HG02870 (cell line): ENCODE results near the gene PRPF8.

ENCODE experiments used
- ATAC-seq: cut with Tn5 transposase; IDR thresholded peaks from one replicate; pipeline ENCODE4 v1.9.1; 2021; ENCODE audit warnings: mild to moderate bottlenecking, moderate library complexity; ENCODE audit not compliant: unreplicated experiment

PRPF8 gene

GRCh38 chr17:1627982-1628855 is 56.4 kb downstream of the PRPF8 start, which contains the start of gene SLC43A2:
SLC43A2 (minus strand) TSS chr17:1628834; CDS start chr17:1627874, 960 bp downstream.
- ATAC-seq, result peak; percentile 59

- ATAC-seq, result no peak
Measured at GRCh38 chr17:1627182-1627981, 57.3 kb downstream of the PRPF8 start.

- ATAC-seq, result no peak
Measured at GRCh38 chr17:1626333-1626732, 58.3 kb downstream of the PRPF8 start.

- no peak for ATAC-seq
Measured at GRCh38 chr17:1625581-1625980, 59.1 kb downstream of the PRPF8 start.

GRCh38 chr17:1625053-1625452 is 59.6 kb downstream of the PRPF8 start:
- no peak for ATAC-seq

- ATAC-seq, result no peak
Measured at GRCh38 chr17:1624650-1625049, 60.0 kb downstream of the PRPF8 start.

GRCh38 chr17:1623057-1623630 is 61.5 kb downstream of the PRPF8 start:
- no peak for ATAC-seq

GRCh38 chr17:1621273-1621954 is 63.3 kb downstream of the PRPF8 start:
- ATAC-seq, result no peak

GRCh38 chr17:1620486-1620885 is 64.2 kb downstream of the PRPF8 start:
- no peak for ATAC-seq

GRCh38 chr17:1617620-1618174 is 67.0 kb downstream of the PRPF8 start:
- no peak for ATAC-seq

GRCh38 chr17:1616101-1616500 is 68.6 kb downstream of the PRPF8 start:
- ATAC-seq, result no peak

- ATAC-seq, result no peak
Measured at GRCh38 chr17:1612400-1612799, 72.3 kb downstream of the PRPF8 start.

GRCh38 chr17:1611715-1612114 is 73.0 kb downstream of the PRPF8 start:
- ATAC-seq, result no peak

- no peak for ATAC-seq
Measured at GRCh38 chr17:1608676-1609075, 76.0 kb downstream of the PRPF8 start.

GRCh38 chr17:1607971-1608320 is 76.7 kb downstream of the PRPF8 start:
- ATAC-seq, result no peak

- no peak for ATAC-seq
Measured at GRCh38 chr17:1606352-1606985, 78.2 kb downstream of the PRPF8 start.

GRCh38 chr17:1605681-1606351 is 78.9 kb downstream of the PRPF8 start:
- no peak for ATAC-seq

- ATAC-seq, result no peak
Measured at GRCh38 chr17:1604831-1605528, 79.7 kb downstream of the PRPF8 start.

GRCh38 chr17:1601571-1601970 is 83.1 kb downstream of the PRPF8 start:
- no peak for ATAC-seq
